Cardiac fibroblast (primary cell): ENCODE results near the gene DLGAP4.

ENCODE experiments used
- DNase-seq, 2 donors: peaks; one replicate each; pipeline versions ENCODE4 v3.0.0 to v3.0.0-alpha.2; 2010; ENCODE audit warnings: low read depth in 2 of 2
- H3K4me3 ChIP-seq, 2 donors: replicated peaks in 1 of 2; 1 replicate in 1 of 2; 2 replicates in 1 of 2; pipeline ENCODE4 v1.5.1; 2011; ENCODE audit warnings: low read depth in 2 of 2, low read length in 2 of 2, mild to moderate bottlenecking in 2 of 2, moderate library complexity in 1 of 2
- TF ChIP-seq, protein P1 (sequence below): IDR thresholded peaks from one replicate; pipeline ENCODE4 v1.5.1; 2011; ENCODE audit warnings: low read depth, mild to moderate bottlenecking, low read length, inconsistent platforms

DLGAP4 gene

DNA sequence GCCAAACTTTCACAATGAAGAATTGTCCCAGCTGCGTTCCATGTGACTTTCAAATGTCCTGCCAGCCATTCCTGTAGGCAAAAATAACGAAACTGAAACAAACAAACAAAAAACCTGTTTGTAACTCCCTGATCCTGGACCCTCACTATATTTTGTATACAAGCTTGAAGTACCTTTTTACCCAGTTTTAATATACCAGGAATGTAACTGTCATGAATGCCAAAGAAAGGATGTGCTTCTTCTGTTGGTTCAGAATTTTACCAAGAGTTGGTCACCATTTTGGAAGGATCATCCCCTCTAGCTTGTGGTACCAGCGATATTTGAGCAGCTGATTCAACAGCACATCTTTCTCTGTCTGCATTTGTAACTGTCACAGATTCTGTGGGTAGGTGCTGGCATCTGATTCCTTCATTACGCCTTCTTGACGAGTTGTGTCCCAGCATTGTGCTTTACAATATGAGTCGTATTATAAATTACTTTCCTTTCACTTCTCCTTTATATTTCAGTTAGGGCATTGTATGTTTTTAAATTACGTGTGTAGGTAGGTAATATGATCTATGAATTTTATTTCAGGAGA, 93.9 kb downstream of the DLGAP4 start:
- H3K4me3 ChIP-seq = no peak overlapping the region
- DNase-seq = no peak
- TF ChIP-seq, protein P1, sequence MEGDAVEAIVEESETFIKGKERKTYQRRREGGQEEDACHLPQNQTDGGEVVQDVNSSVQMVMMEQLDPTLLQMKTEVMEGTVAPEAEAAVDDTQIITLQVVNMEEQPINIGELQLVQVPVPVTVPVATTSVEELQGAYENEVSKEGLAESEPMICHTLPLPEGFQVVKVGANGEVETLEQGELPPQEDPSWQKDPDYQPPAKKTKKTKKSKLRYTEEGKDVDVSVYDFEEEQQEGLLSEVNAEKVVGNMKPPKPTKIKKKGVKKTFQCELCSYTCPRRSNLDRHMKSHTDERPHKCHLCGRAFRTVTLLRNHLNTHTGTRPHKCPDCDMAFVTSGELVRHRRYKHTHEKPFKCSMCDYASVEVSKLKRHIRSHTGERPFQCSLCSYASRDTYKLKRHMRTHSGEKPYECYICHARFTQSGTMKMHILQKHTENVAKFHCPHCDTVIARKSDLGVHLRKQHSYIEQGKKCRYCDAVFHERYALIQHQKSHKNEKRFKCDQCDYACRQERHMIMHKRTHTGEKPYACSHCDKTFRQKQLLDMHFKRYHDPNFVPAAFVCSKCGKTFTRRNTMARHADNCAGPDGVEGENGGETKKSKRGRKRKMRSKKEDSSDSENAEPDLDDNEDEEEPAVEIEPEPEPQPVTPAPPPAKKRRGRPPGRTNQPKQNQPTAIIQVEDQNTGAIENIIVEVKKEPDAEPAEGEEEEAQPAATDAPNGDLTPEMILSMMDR = no peak

DNA sequence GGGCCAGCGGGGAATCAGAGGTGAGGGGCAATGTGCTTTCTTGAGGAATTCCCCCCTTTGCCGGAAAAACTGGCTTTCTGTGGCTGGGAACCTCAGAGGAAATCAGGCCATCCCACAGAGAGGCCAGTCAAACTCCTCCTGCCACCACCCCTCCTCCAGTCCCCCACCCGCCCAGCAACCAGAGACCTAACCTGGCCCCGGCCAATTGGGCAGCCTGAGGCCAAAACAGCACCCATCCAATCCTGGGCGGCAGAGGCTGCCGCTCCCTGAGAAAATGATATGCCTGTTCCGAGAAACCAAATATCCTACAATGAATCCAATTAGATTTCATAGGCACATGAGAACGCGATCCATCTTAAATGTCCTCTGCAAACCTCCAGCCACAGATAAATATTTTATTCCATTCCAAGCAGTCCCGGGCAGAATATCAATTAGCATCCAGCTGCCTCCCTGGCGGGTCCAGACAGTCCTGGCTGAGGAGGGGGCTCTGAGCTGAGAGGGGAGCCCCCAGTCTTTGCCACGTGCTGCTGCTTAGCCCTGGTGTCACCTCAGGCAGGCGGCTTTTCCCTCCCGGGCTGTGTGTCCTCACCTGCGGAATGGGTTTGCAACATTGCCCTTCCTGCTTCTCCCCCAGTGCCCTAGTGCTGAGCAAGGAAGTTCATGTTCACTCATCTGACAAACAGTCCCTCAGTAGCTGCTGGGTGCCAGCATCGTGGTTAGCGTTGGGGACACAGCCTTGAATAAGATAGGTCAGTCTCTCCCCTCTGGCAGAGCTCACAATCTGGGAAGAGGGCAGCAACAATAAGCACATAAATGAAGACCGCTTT, 95.0 kb downstream of the DLGAP4 start:
- DNase-seq = no peak

DNA sequence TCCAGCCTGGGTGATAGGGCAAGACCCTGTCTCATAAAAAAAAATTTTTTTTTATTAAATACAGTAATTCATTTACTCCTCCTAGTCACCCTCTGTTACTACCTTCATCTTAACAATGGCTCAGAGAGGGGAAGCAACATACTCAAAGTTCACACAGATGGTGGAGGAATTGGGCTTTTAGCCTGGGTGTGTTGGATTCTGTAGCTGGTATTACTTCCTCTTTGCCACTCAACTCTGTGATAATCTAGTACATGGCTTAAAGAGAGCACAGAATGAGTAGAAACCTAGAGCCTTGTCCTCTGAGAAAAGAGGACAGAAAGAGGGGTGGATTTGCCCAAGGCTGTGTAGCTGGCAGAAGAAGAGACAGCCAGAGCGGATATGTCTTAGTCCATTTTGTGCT, 96.6 kb downstream of the DLGAP4 start:
- TF ChIP-seq, protein P1 = no peak

More for the DNA sequence above, 95.0 kb downstream of the DLGAP4 start:
- no peak overlapping the region for H3K4me3 ChIP-seq
- TF ChIP-seq, protein P1 = no peak

DNA sequence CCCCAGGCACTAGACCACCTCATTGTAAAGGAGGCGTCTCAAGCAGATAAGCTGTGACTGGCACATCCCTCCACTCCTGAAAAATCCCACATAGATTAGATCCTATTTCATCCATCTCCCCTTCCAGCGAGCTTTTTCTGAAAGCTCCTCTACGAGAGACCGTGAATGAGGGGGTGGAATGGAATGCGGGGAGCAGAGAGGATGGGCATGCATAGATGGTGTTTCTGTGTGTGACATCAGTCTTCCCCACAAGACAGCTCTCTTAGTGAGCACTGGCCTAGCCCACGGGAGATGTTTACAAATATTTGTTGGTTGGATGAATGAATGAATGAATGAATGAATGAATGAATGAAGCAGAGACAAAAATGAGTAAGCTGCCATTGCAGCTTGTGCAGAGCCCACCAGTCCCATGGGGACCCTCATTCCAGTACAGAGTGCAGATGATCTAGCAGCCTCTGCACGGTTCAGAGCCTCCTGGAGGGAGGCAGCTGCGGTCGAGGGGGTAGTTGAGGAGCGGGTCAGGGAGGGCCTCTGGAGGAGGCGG, 98.4 kb downstream of the DLGAP4 start:
- TF ChIP-seq, protein P1 = no peak
- no peak overlapping the region for H3K4me3 ChIP-seq
- no peak for DNase-seq

More for the DNA sequence above, 96.6 kb downstream of the DLGAP4 start:
- no peak for DNase-seq
- H3K4me3 ChIP-seq = no peak overlapping the region

DNA sequence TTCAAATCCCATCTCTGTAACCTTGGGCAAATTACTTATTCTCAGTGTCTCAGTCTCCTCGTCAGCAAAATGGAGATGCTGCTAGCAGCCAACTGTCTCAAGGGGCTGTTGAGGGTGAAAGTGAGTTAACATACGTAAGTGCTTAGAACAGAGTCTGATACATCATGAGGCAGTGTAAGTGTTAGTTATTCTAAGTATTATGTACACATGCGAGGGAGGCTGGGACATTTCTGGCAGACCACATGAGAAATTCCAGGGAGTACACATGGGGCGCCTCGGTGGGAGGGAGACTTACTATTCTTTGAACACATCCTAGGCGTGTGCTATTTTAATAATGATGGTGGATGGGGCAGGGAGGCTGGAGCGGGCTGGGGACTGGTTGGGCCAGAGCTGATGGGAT, 99.1 kb downstream of the DLGAP4 start:
- no peak overlapping the region for H3K4me3 ChIP-seq
- TF ChIP-seq, protein P1 = no peak
- DNase-seq = peak; percentile 6 to 58

DNA sequence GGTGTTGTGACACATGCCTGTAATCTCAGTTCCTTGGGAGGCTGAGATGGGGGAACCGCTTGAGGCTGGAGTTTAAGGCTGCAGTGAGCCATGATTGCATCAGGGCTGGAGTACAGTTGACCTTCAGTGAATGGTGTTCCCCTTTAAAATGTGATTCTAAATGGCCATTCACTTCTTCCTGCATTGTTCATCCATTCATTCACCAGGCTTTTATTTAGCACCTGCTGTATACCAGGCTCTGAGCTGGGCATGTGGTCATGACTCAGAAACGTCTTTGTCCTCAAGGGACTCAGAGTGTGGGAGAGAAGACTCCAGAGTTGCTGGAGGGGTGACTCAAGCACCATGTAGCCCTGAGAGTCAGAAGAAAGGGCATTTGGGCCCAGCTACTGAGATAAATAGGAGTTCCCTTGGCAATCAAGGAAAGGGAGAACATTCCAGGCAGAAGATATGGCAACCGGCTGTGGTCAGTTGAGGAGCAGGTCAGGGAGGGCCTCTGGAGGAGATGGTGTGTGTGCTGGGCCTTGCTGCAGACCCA, 101.1 kb downstream of the DLGAP4 start:
- peak; percentile 43 to 88 for DNase-seq
- H3K4me3 ChIP-seq = no peak overlapping the region
- TF ChIP-seq, protein P1 = no peak
